Activated naive CD4-positive, alpha-beta T cell treated with Interleukin-2 at 50 U/mL for 16 hours (primary cell): Measurements from ENCODE around the gene TNFRSF25.
"Not testable (repeated sequence)": the region's sequence is repeated elsewhere in the genome, so short reads cannot be mapped to it uniquely, and the experiment has no call there.

Experiments used
- DNase-seq: peaks from one replicate; pipeline ENCODE4 v3.0.0-alpha.2; 2020

The TNFRSF25 gene

DNA sequence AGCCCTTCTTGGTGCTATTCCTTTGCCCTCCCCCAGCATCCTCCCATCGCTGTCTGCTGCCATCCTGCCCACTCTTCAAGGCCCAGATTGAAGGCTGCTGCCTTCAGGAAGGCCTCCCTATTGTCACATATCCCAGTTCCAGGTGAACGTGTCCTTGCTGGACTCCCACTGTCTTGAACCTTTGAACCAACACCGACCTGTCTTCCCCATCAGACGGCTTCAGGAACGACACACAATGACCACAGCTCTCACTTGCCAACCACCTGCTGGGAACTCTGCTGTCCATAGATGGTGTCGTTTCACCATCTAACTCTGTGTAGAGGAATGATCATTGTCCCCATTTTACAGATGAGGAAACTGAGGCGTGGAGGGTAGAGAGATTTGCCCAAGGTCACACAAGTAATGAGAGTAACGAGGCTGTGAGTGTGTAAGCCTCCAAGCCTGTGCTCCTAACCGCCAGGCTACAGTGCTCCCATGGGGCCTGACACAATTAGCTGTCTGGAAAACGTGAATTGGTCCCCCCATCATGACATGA, 35.4 kb upstream of the TNFRSF25 start:
- DNase-seq: no peak

DNA sequence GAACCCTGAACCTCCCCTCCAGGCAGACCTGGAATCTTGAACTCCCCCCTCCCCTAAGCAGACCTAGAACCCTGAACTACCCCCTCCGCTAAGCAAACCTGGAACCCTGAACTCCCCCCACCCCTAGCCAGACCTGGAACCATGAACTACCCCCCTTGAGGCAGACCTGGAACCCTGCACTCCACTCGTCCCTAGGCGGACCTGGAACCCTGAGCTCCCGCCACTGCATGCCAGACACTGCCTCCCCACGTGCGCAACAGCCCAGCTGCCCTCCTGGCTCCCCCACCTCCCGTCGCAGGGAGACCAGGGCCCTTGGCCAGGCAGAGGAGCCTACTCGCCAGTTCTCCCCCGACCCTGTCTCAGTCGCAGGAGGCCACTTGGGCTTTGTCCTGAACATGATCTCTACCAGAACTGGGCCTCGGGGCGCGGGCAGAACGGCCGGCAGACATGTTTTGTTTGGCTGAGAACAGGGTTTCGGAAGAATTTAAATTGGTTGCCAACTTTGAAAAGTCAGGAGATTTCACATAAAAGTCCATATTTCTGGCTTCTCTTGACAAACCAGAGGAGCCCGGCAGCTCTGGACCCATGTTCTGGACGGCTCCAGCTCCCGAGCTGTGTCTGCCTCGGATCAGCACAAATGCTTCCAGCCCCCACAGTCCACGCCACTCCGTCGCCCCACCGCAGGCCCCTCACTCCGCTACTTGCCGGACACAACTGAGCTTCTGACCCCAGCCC, 34.7 kb upstream of the TNFRSF25 start:
- DNase-seq: no peak

- DNase-seq: no peak
These were observed 33.3 kb upstream of the TNFRSF25 start for GRCh38 chr1:6499296-6499695.

DNA sequence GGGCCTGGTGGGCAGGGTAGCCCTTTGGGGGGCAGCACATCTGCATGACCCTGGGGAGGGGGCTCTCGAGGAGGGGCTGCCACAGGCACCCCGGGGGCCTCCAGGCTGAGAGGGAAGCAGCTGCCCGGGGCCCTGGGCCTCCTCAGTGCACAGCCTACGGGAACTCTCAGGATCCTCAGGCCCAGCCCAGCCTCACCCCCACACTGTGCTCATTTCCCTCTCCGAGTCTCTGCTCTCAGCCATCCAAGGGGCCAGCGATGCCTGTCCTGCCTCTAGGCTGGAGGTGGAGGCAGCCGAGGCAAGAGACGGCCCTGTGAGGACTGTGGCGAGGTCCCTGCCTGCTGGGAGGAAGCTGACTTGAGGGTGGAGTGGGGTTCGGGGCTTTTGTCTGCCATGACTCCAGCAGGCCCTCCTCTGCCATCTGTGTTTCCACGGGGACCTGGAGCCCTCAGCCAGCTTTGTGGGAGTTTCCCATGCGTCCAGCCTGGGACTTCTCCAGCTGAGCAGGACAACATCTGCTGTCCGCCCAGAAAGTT, 32.7 kb upstream of the TNFRSF25 start:
- DNase-seq: no peak

- no peak for DNase-seq
These were observed 32.0 kb upstream of the TNFRSF25 start for GRCh38 chr1:6497867-6498575.

DNA sequence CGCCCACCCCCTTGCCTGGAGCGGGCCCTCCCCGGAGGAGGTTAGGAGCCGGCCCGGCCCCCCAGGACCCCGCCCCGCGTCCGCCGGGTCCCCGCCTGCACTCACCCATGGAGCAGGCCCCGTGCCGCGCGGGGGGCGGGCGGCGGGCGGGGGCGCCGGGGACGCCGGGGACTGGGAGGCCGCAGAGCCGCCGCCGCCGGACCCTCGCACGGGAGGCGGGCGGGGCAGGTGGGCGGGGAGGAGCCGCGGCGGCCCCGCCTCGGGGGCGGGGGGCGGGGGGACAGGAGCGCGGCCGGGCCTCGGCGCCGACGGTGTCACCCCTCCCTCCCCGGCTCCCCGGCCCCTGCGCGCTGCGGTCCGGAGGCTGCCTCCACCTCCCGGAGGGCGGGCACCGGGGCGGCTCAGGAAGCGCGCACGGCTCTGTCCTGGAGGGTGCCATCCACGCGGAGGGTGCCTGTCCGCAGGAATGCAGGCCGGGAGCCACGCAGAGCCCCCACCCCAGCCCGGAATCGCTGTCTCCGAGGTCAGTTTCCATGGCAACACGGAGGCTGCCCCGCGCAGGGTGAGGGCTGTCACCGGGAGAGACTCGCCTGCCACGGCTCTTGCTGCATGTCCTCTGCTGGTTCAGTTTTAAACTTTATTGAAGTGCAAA, 31.4 kb upstream of the TNFRSF25 start:
- peak; percentile 57 for DNase-seq

DNA sequence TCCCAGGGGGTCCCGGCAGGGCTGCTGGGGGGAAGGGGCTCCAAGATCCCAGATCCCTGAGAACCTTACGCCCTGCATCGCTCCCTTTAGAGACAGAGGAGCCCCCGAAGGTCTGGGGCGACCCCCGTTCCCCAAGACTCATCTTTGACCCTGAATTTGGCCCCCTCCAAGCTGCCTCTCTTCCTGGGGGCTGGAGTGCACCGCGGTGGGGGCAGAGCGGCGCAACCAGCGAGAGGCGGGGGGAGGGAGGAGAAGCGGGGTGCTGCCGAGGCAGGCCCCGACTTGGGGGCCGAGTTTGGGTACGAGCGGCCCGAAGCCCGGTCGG, 30.9 kb upstream of the TNFRSF25 start:
- DNase-seq: no peak

GRCh38 chr1:6496365-6496721, 30.4 kb upstream of the TNFRSF25 start:
- no peak for DNase-seq

GRCh38 chr1:6495540-6496364, 29.8 kb upstream of the TNFRSF25 start:
- no peak for DNase-seq

- no peak for DNase-seq
These were observed 29.1 kb upstream of the TNFRSF25 start for GRCh38 chr1:6495041-6495441.

DNA sequence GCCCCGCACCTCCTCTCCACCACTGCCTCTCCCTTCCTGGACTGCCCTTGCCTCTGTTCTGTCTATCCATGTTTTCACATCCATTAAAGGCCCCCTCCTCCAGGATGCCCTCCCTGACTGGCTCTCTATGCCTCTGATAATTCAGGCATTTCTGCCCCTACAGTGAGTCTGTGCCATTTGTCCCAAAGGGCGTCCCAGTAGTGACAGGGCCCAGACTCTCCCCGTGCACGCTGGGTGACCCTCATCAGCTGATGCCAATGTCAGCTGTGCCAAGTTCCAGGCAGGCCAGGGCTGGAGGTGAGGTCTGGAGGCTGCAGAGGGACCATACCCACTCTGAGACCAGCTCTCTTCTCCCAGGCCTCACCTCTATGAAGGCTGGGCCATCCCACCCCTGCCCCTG, 28.7 kb upstream of the TNFRSF25 start:
- DNase-seq: no peak

- not testable (repeated sequence) for DNase-seq
These were observed 27.9 kb upstream of the TNFRSF25 start for GRCh38 chr1:6493834-6494223.

DNA sequence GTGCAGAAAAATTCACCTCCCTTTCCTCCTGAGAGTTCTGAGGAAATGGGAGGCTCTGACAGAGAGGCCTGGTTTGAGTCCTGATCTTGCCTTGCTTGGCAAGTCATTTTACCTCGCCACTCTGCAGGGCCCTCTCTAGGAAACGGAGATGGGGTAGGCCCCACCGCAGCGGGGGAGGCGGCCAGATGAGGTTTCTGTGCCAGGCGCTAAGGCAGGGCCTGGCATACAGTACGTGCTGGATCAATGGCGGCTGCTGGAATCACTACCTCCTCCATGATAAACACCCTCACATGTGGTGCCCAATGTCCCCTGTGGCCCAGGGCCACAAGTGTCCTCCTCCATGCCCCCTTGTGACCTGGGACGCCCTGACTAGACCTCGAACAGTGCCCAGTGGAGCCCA, 26.0 kb upstream of the TNFRSF25 start:
- no peak for DNase-seq

DNA sequence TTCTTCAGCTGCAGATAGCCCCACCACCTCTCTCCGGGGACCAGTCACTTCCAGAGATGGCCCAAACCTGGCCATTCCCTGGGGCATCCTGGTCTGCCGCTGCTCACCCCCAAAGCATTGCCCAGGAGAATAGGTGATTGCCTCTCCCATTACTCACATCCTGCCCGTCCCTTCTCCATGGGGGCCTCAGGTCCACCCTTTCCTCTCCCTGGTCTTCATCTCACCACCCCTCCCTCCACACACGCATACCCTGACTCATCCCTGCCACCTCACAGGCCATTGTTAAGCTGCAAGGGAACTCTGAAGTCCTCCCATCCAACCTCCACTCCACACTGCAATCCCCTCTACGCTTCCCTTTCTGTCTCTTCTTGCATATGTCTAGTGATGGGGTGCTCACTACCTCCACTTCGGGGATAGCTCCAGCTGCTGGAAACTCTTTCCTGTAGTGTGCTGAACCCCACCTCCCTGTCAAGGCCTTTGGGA, 25.5 kb upstream of the TNFRSF25 start, which contains the start of gene PLEKHG5:
Gene PLEKHG5 (minus strand): TSS at position 188 of the 483 bp plus-strand sequence. CDS start 14,096 bp downstream, outside the sequence.
- no peak for DNase-seq

- no peak for DNase-seq
These were observed 25.1 kb upstream of the TNFRSF25 start for GRCh38 chr1:6491081-6491449.

GRCh38 chr1:6490181-6491080, 24.5 kb upstream of the TNFRSF25 start:
- DNase-seq: peak; percentile 64

DNA sequence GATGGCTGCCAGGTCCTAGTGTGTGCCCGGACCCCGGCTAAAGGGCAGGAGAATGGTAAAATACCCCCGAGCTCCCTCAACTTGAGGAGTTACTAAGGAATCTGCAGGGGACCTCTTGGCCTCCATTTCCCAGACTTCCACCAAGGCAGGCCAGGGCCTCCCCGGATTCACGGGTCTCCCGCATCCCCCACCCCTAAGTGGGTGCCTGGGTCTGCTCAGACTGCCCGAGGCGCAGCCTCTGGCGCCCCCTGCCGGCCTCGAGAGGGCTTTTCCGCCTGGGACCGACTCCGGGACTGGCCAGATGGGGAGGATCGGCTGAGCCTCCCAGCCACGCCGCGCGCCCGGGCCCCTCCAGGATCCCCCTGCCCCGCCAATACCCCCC, 23.8 kb upstream of the TNFRSF25 start:
- peak; percentile 82 for DNase-seq

DNA sequence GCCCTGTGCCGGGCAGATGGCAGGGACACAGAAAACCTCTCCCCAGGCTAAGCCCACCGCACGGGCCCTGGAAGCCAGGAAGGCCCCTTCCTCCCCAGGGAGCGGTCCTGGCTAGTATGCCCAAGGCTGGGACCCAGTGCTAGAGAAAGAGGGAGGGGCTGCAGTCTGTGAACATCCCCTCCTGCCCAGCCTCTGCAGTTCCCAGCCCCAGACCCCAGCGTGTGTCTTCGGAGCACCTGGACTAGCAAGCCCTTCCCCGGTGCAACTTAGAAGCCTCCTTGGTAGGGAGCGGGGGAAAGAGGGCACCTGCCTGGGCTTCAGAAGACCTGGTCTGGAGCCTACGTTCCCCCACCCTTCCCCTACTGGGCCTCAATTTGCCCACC, 23.4 kb upstream of the TNFRSF25 start:
- no peak for DNase-seq

GRCh38 chr1:6488602-6489382, 22.8 kb upstream of the TNFRSF25 start:
- no peak for DNase-seq

DNA sequence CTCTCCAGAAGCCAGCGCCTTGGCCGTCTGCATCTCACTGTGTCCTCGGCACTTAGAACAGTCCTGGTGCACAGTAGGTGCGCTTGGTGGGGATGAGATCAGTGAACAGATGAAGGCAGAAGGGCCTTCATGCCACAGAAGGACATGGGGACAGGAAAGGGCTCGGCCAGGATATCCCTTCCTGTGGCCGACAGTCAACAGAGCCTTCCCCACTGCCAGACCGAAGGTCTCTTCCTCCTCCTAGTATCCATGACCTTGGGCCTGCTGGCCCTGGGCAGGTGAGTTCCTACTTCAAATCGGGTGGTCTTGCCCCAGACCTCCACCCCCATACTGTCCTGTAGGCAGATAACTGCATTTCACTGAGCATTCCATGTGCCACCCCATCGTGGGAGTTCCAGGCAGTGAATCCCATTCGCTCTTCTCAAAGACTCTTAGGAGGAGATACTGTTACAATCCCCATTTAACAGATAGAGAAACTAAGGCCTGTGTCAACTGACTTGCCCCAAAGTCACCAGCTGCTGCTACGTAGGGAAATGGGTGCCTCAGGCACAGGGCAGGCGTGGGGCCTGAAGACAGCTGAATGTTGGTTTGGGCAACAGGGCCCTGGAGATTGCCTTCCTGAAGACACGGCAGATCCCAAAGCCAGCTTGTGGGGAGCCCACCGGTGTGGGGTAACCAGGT, 22.0 kb upstream of the TNFRSF25 start:
- DNase-seq: no peak
